ENCODE data around the gene PIP5KL1.

DNA sequence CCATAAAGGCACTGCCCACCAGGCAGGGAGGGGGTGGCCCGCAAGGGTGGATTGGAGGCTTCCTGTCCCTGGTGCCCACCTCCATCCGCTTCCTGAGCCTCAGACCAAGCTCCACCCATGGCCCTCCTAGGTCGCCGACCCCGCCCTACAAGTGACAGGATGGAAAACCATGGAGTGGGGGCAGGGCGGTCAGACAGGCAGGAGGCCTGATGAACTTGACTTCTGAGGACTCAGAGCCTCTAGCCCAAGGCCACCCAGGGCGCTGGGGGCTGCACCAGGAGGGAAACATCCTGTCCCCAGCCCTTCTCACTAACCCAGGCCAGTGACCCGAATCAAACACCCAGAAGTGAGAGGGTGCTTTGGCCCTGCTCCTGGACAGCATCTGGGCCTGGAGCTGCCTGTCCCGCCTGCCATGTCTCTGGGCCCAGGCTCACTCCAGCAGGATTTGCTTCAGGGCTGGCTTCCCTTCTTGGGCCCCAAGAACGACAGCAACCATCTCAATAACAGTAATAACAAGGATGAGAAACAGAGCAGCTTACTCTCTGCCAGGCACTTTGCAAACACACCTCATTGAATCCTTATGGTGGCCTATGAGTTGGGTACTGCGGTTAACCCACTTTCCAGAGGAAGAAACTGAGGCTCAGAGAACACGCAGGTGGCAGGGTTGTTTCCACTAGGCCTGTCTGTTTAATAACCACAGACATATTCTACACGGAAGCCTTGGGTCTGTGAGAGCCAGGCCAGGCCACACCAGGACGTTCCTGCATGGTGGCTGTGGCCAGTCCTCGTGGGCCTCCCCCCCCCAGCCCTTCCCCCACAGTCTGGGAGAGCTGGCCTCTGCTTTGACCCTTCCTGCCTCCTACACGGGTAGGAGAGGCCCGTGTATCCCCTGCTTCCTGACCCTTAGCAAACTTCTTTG is 26.8 kb downstream of the PIP5KL1 start:
- TF ChIP-seq, protein P1, sequence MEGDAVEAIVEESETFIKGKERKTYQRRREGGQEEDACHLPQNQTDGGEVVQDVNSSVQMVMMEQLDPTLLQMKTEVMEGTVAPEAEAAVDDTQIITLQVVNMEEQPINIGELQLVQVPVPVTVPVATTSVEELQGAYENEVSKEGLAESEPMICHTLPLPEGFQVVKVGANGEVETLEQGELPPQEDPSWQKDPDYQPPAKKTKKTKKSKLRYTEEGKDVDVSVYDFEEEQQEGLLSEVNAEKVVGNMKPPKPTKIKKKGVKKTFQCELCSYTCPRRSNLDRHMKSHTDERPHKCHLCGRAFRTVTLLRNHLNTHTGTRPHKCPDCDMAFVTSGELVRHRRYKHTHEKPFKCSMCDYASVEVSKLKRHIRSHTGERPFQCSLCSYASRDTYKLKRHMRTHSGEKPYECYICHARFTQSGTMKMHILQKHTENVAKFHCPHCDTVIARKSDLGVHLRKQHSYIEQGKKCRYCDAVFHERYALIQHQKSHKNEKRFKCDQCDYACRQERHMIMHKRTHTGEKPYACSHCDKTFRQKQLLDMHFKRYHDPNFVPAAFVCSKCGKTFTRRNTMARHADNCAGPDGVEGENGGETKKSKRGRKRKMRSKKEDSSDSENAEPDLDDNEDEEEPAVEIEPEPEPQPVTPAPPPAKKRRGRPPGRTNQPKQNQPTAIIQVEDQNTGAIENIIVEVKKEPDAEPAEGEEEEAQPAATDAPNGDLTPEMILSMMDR (IDR thresholded peaks at IDR 0.05), result no peak
- no peak for TF ChIP-seq POLR2A (IDR thresholded peaks at IDR 0.05)
